HG03064 (cell line): ENCODE results near the gene LONP2.
"Not testable (repeated sequence)": the region's sequence is repeated elsewhere in the genome, so short reads cannot be mapped to it uniquely, and the experiment has no call there.

ENCODE experiments used
- ATAC-seq: cut with Tn5 transposase; IDR thresholded peaks from one replicate; pipeline ENCODE4 v1.9.1; 2021; ENCODE audit warnings: low read depth; ENCODE audit not compliant: unreplicated experiment

LONP2 gene

GRCh38 chr16:48384520-48385252 is 140.6 kb downstream of the LONP2 start:
- peak; percentile 45 for ATAC-seq

- ATAC-seq, result peak; percentile 74
Observed at GRCh38 chr16:48385253-48386150, 141.4 kb downstream of the LONP2 start, which contains the start of gene SIAH1. Gene SIAH1, minus strand, starts transcription at chr16:48385413. Its CDS starts 22,985 bp downstream, at chr16:48362428.

- ATAC-seq, result no peak
Observed at GRCh38 chr16:48386559-48387312, 142.6 kb downstream of the LONP2 start.

- ATAC-seq, result no peak
Observed at GRCh38 chr16:48392407-48392806, 148.3 kb downstream of the LONP2 start.

GRCh38 chr16:48393485-48394354 is 149.6 kb downstream of the LONP2 start:
- ATAC-seq, result no peak

GRCh38 chr16:48394355-48394703 is 150.2 kb downstream of the LONP2 start:
- ATAC-seq, result no peak

GRCh38 chr16:48395375-48395774 is 151.3 kb downstream of the LONP2 start:
- ATAC-seq, result no peak

GRCh38 chr16:48402547-48402946 is 158.4 kb downstream of the LONP2 start:
- ATAC-seq, result not testable (repeated sequence)

- no peak for ATAC-seq
Observed at GRCh38 chr16:48405153-48405552, 161.1 kb downstream of the LONP2 start.

- no peak for ATAC-seq
Observed at GRCh38 chr16:48405907-48406306, 161.8 kb downstream of the LONP2 start.
